ENCODE results near the gene SMYD2.

SMYD2 gene

GRCh38 chr1:214303141-214303930 is 22.4 kb downstream of the SMYD2 start:
- no peak for DNase-seq

- no peak for DNase-seq
Observed at GRCh38 chr1:214305164-214305751, 24.3 kb downstream of the SMYD2 start.

- DNase-seq, result no peak
Observed at GRCh38 chr1:214306269-214306668, 25.3 kb downstream of the SMYD2 start.

- no peak for DNase-seq
Observed at GRCh38 chr1:214310010-214310409, 29.1 kb downstream of the SMYD2 start.

- no peak for DNase-seq
Observed at GRCh38 chr1:214310777-214311690, 30.1 kb downstream of the SMYD2 start.

- no peak for DNase-seq
Observed at GRCh38 chr1:214312530-214313051, 31.6 kb downstream of the SMYD2 start.

- no peak for DNase-seq
Observed at GRCh38 chr1:214314178-214314843, 33.4 kb downstream of the SMYD2 start.

- DNase-seq, result no peak
Observed at GRCh38 chr1:214316593-214316992, 35.6 kb downstream of the SMYD2 start.

- DNase-seq, result no peak
Observed at GRCh38 chr1:214317300-214317699, 36.3 kb downstream of the SMYD2 start.

- no peak for DNase-seq
Observed at GRCh38 chr1:214317734-214318133, 36.8 kb downstream of the SMYD2 start.

GRCh38 chr1:214318356-214318755 is 37.4 kb downstream of the SMYD2 start:
- DNase-seq, result no peak

GRCh38 chr1:214318956-214319736 is 38.2 kb downstream of the SMYD2 start:
- DNase-seq, result no peak

GRCh38 chr1:214319938-214320337 is 39.0 kb downstream of the SMYD2 start:
- no peak for DNase-seq

GRCh38 chr1:214321705-214322453 is 40.9 kb downstream of the SMYD2 start:
- DNase-seq, result no peak

GRCh38 chr1:214324896-214325800 is 44.2 kb downstream of the SMYD2 start:
- DNase-seq, result no peak

GRCh38 chr1:214326406-214326805 is 45.4 kb downstream of the SMYD2 start:
- DNase-seq, result no peak

GRCh38 chr1:214327514-214327913 is 46.6 kb downstream of the SMYD2 start:
- no peak for DNase-seq

GRCh38 chr1:214328770-214329469 is 48.0 kb downstream of the SMYD2 start:
- DNase-seq, result peak; percentile 86
